Mesothelial cell of epicardium (in vitro differentiated cells): ENCODE results near the gene EHD4. TPM values are rescaled to one million over a fixed set of nuclear protein-coding genes. Genes with fewer than 3 reads are reported as not detected.

ENCODE experiments used
- DNase-seq, 2 experiments: peaks; one replicate each; pipeline ENCODE4 v3.0.0; 2021; ENCODE audit warnings: low spot score in 2 of 2; ENCODE audit not compliant: unreplicated experiment in 2 of 2
- H3K27ac Mint-ChIP-seq: 2 replicates; pipeline ENCODE4 v1.8.0; 2021; ENCODE audit warnings: mixed read lengths
- H3K27me3 Mint-ChIP-seq: 2 replicates; pipeline ENCODE4 v1.8.0; 2021; ENCODE audit warnings: low read depth, mixed read lengths
- H3K36me3 Mint-ChIP-seq: 2 replicates; pipeline ENCODE4 v1.8.0; 2021; ENCODE audit warnings: mixed read lengths
- H3K4me1 Mint-ChIP-seq: 2 replicates; pipeline ENCODE4 v1.8.0; 2021; ENCODE audit warnings: mixed read lengths
- H3K4me3 Mint-ChIP-seq: 2 replicates; pipeline ENCODE4 v1.8.0; 2021; ENCODE audit warnings: mild to moderate bottlenecking, moderate library complexity, mixed read lengths
- H3K9me3 Mint-ChIP-seq: 2 replicates; pipeline ENCODE4 v1.8.0; 2021; ENCODE audit warnings: mixed read lengths
- CTCF ChIP-seq: fragments of 200-600 bp; sonication (generic); IDR thresholded peaks from one replicate; pipeline ENCODE4 v1.5.0; 2021; ENCODE audit warnings: antibody characterized with exemption; ENCODE audit not compliant: unreplicated experiment
- total RNA-seq: library from RNA; stranded (reverse); gene quantifications from 3 replicates; pipeline ENCODE4 v1.2.1, GENCODE V29; 2021

EHD4 gene
- total RNA-seq, 1 donor from 2014 or later = 16.1 TPM

DNA sequence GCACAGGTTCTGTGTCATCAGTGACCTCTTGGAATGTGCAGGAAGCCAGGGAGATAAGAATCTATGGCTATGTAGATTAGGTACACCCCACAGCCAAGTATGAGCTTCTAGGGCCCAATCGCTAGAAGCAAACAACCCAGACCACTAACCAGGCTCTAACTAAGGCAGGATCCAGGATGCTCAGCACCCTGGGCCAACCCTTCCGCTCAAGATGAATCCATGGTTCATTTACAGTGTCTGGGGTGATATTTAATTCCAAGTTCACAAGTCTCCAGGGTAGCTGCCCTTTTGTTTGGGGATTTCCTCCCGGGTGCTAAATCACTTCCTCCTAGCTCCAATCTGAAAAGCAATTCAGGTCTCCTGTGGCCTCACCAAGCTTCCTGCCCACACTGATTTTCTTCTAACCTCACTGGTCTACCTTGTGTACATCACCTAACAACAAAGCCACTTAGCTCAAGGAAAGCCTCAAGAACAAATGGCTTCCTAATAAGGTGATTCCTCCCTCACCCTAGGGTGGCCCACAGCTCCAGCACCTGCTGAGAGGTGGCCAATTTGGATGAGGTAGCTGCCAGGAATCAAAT lies 2.4 kb downstream of the EHD4 start:
- no peak for TF ChIP-seq CTCF
- no peaks in the 10 kb centered on the region for H3K9me3 Mint-ChIP-seq
- H3K4me1 Mint-ChIP-seq = peaks cover 31% of the 10 kb centered on the region
- no peak for DNase-seq
- H3K4me3 Mint-ChIP-seq = no peak overlapping the region
- peak overlapping the region; percentile 15 for H3K27ac Mint-ChIP-seq
- no peaks in the 10 kb centered on the region for H3K36me3 Mint-ChIP-seq
- no peaks in the 10 kb centered on the region for H3K27me3 Mint-ChIP-seq

- Mint-ChIP-seq H3K4me1 (peaks cover 31% of the 10 kb centered on the region), H3K4me3 (no peak overlapping the region), H3K27ac (no peak overlapping the region), H3K27me3 (no peaks in the 10 kb centered on the region), H3K9me3 (no peaks in the 10 kb centered on the region), H3K36me3 (no peaks in the 10 kb centered on the region)
- no peak for DNase-seq
- no peak for TF ChIP-seq CTCF
Observed at GRCh38 chr15:41968701-41969100, 3.7 kb downstream of the EHD4 start.

DNA sequence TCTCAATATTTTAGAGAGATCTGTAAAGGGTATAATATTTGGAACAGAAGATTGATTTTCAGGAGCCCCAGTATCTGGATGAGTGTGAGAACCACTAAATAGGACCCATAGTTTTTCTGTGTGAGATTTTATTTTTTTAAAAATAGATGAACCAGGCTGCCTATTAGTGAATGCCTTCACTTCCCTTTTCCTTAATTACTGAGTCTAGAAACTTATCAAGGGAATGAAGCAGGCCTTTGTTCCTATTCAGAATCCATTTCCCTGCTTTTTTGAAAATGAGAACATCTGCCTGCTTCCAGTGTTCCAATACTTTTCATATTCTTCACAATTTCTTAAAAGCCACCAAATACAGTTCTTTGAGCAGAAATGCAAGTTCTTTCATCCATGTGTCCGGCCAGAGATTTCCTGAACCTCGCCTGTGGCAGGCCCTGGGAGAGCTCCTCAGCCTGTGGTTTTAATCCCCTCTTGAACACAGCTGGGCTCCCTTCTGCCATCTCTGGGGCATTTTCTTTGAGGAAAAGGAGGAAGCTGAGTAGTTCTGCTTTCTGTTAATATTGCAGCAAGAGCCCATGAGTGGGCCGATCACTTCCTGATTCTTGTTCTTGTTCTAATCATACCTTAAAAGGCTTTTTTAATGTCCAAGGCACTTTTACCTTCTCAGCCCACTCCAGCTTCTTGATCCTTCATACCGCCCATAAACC lies 4.7 kb downstream of the EHD4 start:
- no peak for TF ChIP-seq CTCF
- Mint-ChIP-seq H3K36me3 (no peaks in the 10 kb centered on the region), H3K4me1 (peaks cover 28% of the 10 kb centered on the region), H3K27ac (peak overlapping the region; percentile 48), H3K4me3 (no peak overlapping the region), H3K27me3 (no peaks in the 10 kb centered on the region), H3K9me3 (no peaks in the 10 kb centered on the region)
- no peak for DNase-seq

GRCh38 chr15:41966920-41967465 lies 5.4 kb downstream of the EHD4 start:
- H3K4me1 Mint-ChIP-seq = peaks cover 27% of the 10 kb centered on the region
- no peak for DNase-seq

GRCh38 chr15:41966414-41966812 lies 5.9 kb downstream of the EHD4 start:
- Mint-ChIP-seq H3K4me1 (peaks cover 31% of the 10 kb centered on the region), H3K4me3 (no peak overlapping the region), H3K27ac (no peak overlapping the region), H3K27me3 (no peaks in the 10 kb centered on the region), H3K9me3 (peaks cover 8% of the 10 kb centered on the region), H3K36me3 (peaks cover 4% of the 10 kb centered on the region)
- no peak for TF ChIP-seq CTCF
- DNase-seq = no peak

More at GRCh38 chr15:41966920-41967465, 5.4 kb downstream of the EHD4 start:
- Mint-ChIP-seq H3K36me3 (peaks cover 1% of the 10 kb centered on the region), H3K27me3 (no peaks in the 10 kb centered on the region), H3K27ac (no peak overlapping the region), H3K4me3 (no peak overlapping the region), H3K9me3 (peaks cover 4% of the 10 kb centered on the region)
- no peak for TF ChIP-seq CTCF
